ENCODE data around the gene TMEM120A.

The TMEM120A gene

DNA sequence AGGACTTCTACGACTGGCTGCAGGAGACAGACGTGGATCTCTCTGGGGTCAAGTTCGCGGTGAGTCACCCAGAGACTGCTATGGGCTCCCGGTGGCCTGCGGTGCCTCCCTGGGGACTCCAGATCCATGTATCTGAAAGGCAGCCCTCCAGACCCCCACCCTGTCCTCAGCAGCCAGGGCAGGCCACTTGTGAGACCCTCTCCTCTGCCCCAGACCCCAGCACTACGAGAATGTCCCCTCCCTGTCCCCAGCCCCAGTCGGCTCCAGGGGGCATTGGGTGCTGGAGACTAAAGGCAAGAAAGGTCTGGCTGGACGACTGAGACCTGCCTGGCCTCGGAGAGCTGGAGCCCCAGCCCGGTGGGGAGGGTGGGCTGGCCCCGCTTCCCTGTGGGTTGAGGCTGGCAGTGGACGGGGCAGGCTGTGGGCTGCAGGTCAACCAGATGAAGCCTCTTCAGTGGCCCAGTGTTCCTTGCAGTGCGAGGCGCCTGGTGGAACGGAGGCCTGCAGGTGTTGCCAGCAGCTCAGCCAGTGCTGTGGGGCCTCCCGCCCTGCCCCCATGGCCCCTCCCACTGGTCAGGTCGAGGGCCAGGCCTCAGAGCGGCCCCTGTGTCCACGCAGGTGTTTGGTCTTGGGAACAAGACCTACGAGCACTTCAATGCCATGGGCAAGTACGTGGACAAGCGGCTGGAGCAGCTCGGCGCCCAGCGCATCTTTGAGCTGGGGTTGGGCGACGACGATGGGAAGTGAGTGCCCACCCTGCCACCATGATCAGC is 13.8 kb downstream of the TMEM120A start:
- Histone ChIP-seq H3K9me3 (ENCODE audit: control insufficient read depth, insufficient read depth, low read length) (no peaks in the 10 kb centered on the region), H3K36me3 (ENCODE audit: insufficient read depth, low read length) (peaks cover 4% of the 10 kb centered on the region; the same call in 1 of the 2 replicates), H3K9ac (ENCODE audit: low read depth, low read length) (no peak overlapping the region), H3K4me1 (ENCODE audit: insufficient read depth, low read length) (no peaks in the 10 kb centered on the region)

DNA sequence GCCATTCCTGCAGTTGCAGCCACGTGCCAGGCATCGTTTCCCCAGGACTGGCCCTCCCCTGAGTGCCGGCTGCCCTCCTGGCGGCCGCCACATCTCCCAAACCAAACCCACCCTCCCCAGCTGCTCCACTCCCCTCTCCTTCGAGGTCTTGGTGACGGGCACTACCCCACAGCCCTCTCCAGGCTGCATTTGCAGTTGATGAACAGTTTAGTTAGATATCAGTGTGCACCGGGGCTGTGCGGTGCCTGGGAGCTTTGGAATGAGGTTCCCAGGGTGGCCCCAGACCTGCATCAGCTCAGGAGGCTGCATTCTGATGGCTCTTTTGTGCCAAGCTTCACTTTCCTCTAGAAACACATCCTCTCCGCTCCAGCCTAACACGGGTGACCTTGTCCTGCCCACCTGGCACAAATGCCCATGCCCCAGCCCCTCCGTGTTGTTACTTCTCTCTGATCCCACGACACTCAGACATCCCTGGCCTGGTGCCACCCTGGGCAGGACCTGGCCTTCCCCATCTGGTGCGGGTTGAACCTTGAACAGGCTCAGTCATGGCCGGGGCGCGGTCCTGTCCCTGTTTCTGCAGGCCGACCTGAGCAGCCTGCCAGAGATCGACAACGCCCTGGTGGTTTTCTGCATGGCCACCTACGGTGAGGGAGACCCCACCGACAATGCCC is 14.5 kb downstream of the TMEM120A start:
- Histone ChIP-seq H3K9ac (ENCODE audit: low read depth, low read length) (no peak overlapping the region), H3K36me3 (ENCODE audit: insufficient read depth, low read length) (peaks cover 4% of the 10 kb centered on the region; the same call in 1 of the 2 replicates), H3K9me3 (ENCODE audit: control insufficient read depth, insufficient read depth, low read length) (no peaks in the 10 kb centered on the region), H3K4me1 (ENCODE audit: insufficient read depth, low read length) (no peaks in the 10 kb centered on the region)

DNA sequence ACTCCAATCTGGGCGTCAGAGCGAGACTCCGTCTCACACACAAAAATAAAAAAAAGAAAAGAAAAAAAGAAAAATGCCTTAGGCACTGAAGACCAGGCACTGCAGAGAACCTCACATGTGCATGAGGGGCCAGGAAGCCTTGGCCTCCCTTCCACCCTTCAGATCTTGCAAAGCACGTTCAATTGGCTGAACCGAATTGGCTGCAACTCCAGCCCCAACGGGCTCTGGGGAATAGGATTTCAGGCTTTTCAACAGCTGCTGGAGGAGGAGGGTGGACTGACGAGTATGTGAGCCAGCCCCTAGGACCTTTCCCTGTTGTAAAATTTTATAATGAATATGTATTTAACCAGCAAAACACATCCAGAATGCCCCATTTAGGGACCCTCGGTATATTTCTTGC is 16.7 kb downstream of the TMEM120A start:
- H3K4me1 ChIP-seq (ENCODE audit: insufficient read depth, low read length): no peaks in the 10 kb centered on the region
- H3K9ac ChIP-seq (ENCODE audit: low read depth, low read length): no peak overlapping the region
- peaks cover 4% of the 10 kb centered on the region for H3K36me3 ChIP-seq (ENCODE audit: insufficient read depth, low read length)
- no peaks in the 10 kb centered on the region for H3K9me3 ChIP-seq (ENCODE audit: control insufficient read depth, insufficient read depth, low read length)

DNA sequence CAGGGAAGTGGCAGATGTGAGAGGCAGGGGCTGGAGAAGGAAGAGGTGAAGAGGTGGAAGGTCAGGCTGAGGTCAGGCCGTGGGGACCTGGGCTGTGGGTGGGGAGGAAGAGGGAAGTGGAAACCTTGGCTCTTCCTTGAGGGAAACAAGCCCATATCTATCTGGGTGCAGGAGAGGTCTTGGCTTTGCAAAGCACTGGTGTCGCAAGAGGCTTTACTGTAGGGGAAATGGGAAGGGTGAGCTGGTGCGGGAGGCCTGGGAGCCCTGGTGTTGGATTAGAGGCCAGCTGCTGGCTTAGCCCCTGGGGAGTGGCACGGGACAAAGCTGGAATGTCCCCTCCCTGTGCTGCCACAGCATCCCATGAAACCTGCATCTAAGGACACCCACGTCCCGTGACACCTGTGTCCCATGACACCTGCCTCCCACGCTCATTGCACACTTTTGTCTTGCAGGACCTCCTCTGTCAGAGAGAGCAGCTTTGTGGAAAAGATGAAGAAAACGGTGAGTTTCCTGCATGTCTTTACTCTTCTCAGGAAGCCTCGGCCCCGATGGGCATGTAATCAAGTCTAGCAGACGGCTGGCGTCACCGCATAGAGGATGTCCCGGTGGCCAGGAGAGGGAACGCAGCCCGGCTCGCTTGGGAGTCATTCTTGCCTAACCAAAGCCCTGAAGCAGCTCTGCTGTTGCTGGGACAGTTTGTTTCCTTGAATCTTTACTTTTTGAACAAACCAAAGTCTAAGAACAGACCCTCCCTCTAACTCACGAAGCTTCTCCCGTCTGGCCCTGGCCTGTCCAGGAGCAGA is 22.2 kb downstream of the TMEM120A start:
- H3K9ac ChIP-seq (ENCODE audit: low read depth, low read length): no peak overlapping the region
- peaks cover 3% of the 10 kb centered on the region for H3K36me3 ChIP-seq (ENCODE audit: insufficient read depth, low read length)
- H3K9me3 ChIP-seq (ENCODE audit: control insufficient read depth, insufficient read depth, low read length): no peaks in the 10 kb centered on the region
- no peaks in the 10 kb centered on the region; the same call in 1 of the 2 replicates for H3K4me1 ChIP-seq (ENCODE audit: insufficient read depth, low read length)

DNA sequence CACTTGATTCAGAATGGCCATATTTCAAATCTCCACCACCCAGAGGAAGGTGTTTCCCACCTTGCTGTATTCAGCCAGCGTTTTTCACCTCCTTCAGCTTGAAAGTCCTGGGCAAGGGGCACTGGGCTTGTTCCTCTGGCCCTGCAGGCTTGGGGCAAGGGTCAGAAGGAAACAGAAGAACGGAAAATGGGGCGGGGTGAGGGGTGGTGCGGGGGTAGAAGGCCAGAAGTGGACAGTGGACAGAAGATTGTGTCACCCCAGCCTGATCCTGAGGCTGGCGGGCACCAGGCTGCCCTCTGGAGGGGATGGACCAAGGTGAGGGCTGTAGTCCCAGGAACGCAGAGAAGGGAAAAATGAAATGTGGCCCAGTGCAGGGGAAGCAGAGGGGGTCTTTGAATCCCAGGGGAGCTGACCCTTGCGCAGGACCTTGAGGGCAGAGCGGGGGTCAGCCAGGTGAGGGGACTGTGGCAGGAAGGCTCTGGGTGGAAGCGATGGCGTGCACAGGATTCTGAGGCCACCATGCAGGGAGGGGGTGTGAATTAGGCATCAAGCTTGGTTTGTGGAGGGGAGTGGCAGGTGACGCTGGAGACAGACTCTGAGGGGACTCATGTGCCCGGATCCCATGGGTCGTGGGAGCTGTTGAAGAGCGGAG is 23.0 kb downstream of the TMEM120A start:
- H3K9ac ChIP-seq (ENCODE audit: low read depth, low read length): no peak overlapping the region
- peaks cover 3% of the 10 kb centered on the region for H3K36me3 ChIP-seq (ENCODE audit: insufficient read depth, low read length)
- H3K4me1 ChIP-seq (ENCODE audit: insufficient read depth, low read length): no peaks in the 10 kb centered on the region; the same call in 1 of the 2 replicates
- H3K9me3 ChIP-seq (ENCODE audit: control insufficient read depth, insufficient read depth, low read length): no peaks in the 10 kb centered on the region

DNA sequence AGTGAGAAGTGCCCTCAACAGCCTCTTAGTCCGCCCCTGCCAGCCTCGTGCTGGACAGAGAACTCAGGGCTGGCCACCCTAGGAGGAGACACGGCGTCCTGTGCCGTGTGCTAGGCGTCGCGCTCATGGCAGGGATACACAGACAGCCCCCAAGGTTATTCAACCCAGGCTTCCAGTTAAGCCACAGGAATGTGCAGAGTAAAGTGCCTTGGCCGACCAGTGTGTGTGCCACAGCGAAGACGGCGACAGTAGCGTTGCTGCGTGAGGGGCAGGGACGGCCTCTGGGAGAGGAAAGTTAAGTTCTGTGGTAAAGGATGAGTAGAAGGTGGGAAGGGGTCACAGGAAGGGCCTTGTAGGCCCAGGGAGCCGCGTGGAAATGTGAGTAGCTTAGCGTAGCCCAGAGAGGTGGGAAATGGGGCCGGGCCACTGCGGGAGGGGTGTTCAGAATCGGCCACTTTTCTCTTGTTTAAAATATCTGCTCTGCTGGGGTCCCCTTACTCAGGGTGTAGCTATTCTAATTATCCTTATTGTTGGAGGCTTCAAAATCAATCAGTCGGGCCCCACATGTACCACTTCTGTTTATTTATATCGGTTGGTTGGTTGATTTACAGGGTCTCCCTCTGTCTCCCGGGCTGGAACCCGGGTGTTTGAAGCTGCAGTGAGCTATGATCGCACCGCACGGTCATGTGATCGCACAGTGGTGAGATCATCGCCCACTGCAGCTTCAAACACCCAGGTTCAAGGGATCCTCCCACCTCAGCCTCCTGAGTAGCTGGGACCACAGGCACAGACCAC is 24.5 kb downstream of the TMEM120A start:
- peaks cover 3% of the 10 kb centered on the region for H3K36me3 ChIP-seq (ENCODE audit: insufficient read depth, low read length)
- H3K4me1 ChIP-seq (ENCODE audit: insufficient read depth, low read length): no peaks in the 10 kb centered on the region; the same call in 1 of the 2 replicates
- no peak overlapping the region for H3K9ac ChIP-seq (ENCODE audit: low read depth, low read length)
- H3K9me3 ChIP-seq (ENCODE audit: control insufficient read depth, insufficient read depth, low read length): no peaks in the 10 kb centered on the region

- H3K9ac ChIP-seq (ENCODE audit: low read depth, low read length): no peak overlapping the region
- no peaks in the 10 kb centered on the region for H3K9me3 ChIP-seq (ENCODE audit: control insufficient read depth, insufficient read depth, low read length)
- no peaks in the 10 kb centered on the region; the same call in 1 of the 2 replicates for H3K4me1 ChIP-seq (ENCODE audit: insufficient read depth, low read length)
- H3K36me3 ChIP-seq (ENCODE audit: insufficient read depth, low read length): peaks cover 3% of the 10 kb centered on the region
Observed at GRCh38 chr7:75969182-75969581, 25.2 kb downstream of the TMEM120A start.

- H3K9ac ChIP-seq (ENCODE audit: low read depth, low read length): no peak overlapping the region
- no peaks in the 10 kb centered on the region for H3K9me3 ChIP-seq (ENCODE audit: control insufficient read depth, insufficient read depth, low read length)
- H3K36me3 ChIP-seq (ENCODE audit: insufficient read depth, low read length): peaks cover 3% of the 10 kb centered on the region
- H3K4me1 ChIP-seq (ENCODE audit: insufficient read depth, low read length): no peaks in the 10 kb centered on the region; the same call in 1 of the 2 replicates
Observed at GRCh38 chr7:75968561-75969001, 25.8 kb downstream of the TMEM120A start.

DNA sequence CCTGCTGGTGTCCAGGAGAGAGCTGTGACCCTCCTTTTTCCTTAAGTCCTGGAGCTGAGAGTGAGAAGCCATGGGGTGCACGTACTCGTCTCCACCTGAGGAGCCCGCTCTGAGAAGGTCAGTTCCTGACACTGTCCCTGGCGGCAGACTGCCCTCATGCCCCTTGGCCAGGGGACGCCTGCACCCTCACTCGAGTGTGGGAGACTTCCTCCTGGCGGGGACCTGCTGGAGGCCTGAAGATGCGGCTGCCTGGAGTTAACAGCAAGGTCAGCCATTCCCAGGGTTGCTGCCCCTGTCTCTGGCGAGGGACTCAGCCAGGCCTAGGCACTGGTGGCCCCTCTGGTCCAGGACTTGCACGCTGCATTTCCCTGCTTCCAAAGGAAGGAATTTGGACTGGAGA is 26.4 kb downstream of the TMEM120A start:
- H3K9ac ChIP-seq (ENCODE audit: low read depth, low read length): no peak overlapping the region
- peaks cover 3% of the 10 kb centered on the region for H3K36me3 ChIP-seq (ENCODE audit: insufficient read depth, low read length)
- H3K9me3 ChIP-seq (ENCODE audit: control insufficient read depth, insufficient read depth, low read length): no peaks in the 10 kb centered on the region
- H3K4me1 ChIP-seq (ENCODE audit: insufficient read depth, low read length): no peaks in the 10 kb centered on the region; the same call in 1 of the 2 replicates

GRCh38 chr7:75967487-75967997 is 26.9 kb downstream of the TMEM120A start:
- no peaks in the 10 kb centered on the region for H3K9me3 ChIP-seq (ENCODE audit: control insufficient read depth, insufficient read depth, low read length)
- H3K36me3 ChIP-seq (ENCODE audit: insufficient read depth, low read length): peaks cover under 1% of the 10 kb centered on the region
- no peak overlapping the region for H3K9ac ChIP-seq (ENCODE audit: low read depth, low read length)
- H3K4me1 ChIP-seq (ENCODE audit: insufficient read depth, low read length): no peaks in the 10 kb centered on the region; the same call in 1 of the 2 replicates

- Histone ChIP-seq H3K9ac (ENCODE audit: low read depth, low read length) (no peak overlapping the region), H3K9me3 (ENCODE audit: control insufficient read depth, insufficient read depth, low read length) (no peaks in the 10 kb centered on the region), H3K36me3 (ENCODE audit: insufficient read depth, low read length) (no peaks in the 10 kb centered on the region), H3K4me1 (ENCODE audit: insufficient read depth, low read length) (no peaks in the 10 kb centered on the region; the same call in 1 of the 2 replicates)
Observed at GRCh38 chr7:75967055-75967454, 27.3 kb downstream of the TMEM120A start.

- no peaks in the 10 kb centered on the region; the same call in 1 of the 2 replicates for H3K4me1 ChIP-seq (ENCODE audit: insufficient read depth, low read length)
- no peak overlapping the region for H3K9ac ChIP-seq (ENCODE audit: low read depth, low read length)
- H3K36me3 ChIP-seq (ENCODE audit: insufficient read depth, low read length): no peaks in the 10 kb centered on the region
- H3K9me3 ChIP-seq (ENCODE audit: control insufficient read depth, insufficient read depth, low read length): no peaks in the 10 kb centered on the region
Observed at GRCh38 chr7:75966190-75966961, 28.0 kb downstream of the TMEM120A start.
